IMR-90 (cell line): ENCODE data around the gene B4GALNT2. TPM values are rescaled to one million over a fixed set of nuclear protein-coding genes. Genes with fewer than 3 reads are reported as not detected.
A peak's percentile ranks its signal among the peaks of the same experiment; 100 is the strongest.

ENCODE experiments used
- ATAC-seq: fragments of 200-7000 bp; cut with Tn5 transposase; 2 replicates; pipeline ENCODE4 v1.9.1; 2020; ENCODE audit warnings: low read depth, mild to moderate bottlenecking, moderate library complexity
- BruUV-seq: library from RNA; stranded (reverse); fragments of 400-500 nt; replicated peaks from 2 replicates; lab custom pipeline; 2021; lab: Mats Ljungman, UMichigan
- CTCF ChIA-PET: fragments of 300-600 bp; formaldehyde crosslinking; extraction: SDS; loops from one replicate; lab custom pipeline; 2021; ENCODE audit warnings: antibody characterized with exemption; lab: Yijun Ruan, JAX
- POLR2A ChIA-PET: fragments of 300-600 bp; sonication (Branson Sonifier 250); formaldehyde crosslinking; loops from one replicate; lab custom pipeline; 2022; ENCODE audit warnings: antibody characterized with exemption; ENCODE audit not compliant: unreplicated experiment; lab: Charles Lee
- DNase-seq: peaks from one replicate; pipeline ENCODE4 v3.0.0; 2013
- H2AFZ ChIP-seq: replicated peaks from 2 replicates; pipeline ENCODE3; 2013; ENCODE audit warnings: low read length, mild to moderate bottlenecking; ENCODE audit not compliant: poor library complexity
- H2AK5ac ChIP-seq: 2 replicates; pipeline ENCODE4 v1.6.1; 2013; ENCODE audit warnings: low read depth, low read length, inconsistent platforms
- H2AK9ac ChIP-seq: replicated peaks from 2 replicates; pipeline ENCODE3; 2013; ENCODE audit warnings: mild to moderate bottlenecking, low read depth, low read length, moderate library complexity; ENCODE audit not compliant: poor library complexity
- H2BK120ac ChIP-seq: 2 replicates; pipeline ENCODE4 v1.6.1; 2013; ENCODE audit warnings: low read depth, low read length, inconsistent platforms
- H2BK15ac ChIP-seq: 3 replicates; pipeline ENCODE4 v1.6.1; 2013; ENCODE audit warnings: low read depth, low read length, inconsistent platforms
- H2BK20ac ChIP-seq: 2 replicates; pipeline ENCODE4 v1.6.1; 2013; ENCODE audit warnings: low read depth, mild to moderate bottlenecking, inconsistent platforms, low read length, moderate library complexity
- H2BK5ac ChIP-seq: 2 replicates; pipeline ENCODE4 v1.6.1; 2013; ENCODE audit warnings: mild to moderate bottlenecking, low read depth, low read length, inconsistent platforms; ENCODE audit not compliant: poor library complexity, severe bottlenecking
- H3K14ac ChIP-seq: replicated peaks from 2 replicates; pipeline ENCODE4 v1.6.1; 2013; ENCODE audit warnings: low read depth, low read length, inconsistent platforms
- H3K18ac ChIP-seq: 2 replicates; pipeline ENCODE4 v1.6.1; 2013; ENCODE audit warnings: low read depth, low read length, control low read depth
- H3K23ac ChIP-seq: 2 replicates; pipeline ENCODE4 v1.6.1; 2013; ENCODE audit warnings: low read depth, low read length, inconsistent platforms
- H3K27ac ChIP-seq: 2 replicates; pipeline ENCODE4 v1.5.1; 2013; ENCODE audit warnings: mild to moderate bottlenecking, control low read depth, low read length; ENCODE audit not compliant: insufficient read depth
- H3K27me3 ChIP-seq: 2 replicates; pipeline ENCODE4 v1.6.1; 2013; ENCODE audit warnings: low read length; ENCODE audit not compliant: control insufficient read depth, insufficient read depth
- H3K36me3 ChIP-seq: 2 replicates; pipeline ENCODE4 v1.6.1; 2013; ENCODE audit warnings: low read length, mixed read lengths; ENCODE audit not compliant: control insufficient read depth, insufficient read depth
- H3K4ac ChIP-seq: 2 replicates; pipeline ENCODE4 v1.6.1; 2013; ENCODE audit warnings: low read depth, low read length, inconsistent platforms
- H3K4me1 ChIP-seq: 2 replicates; pipeline ENCODE4 v1.6.1; 2013; ENCODE audit warnings: low read length, mixed read lengths; ENCODE audit not compliant: control insufficient read depth, insufficient read depth
- H3K4me2 ChIP-seq: 2 replicates; pipeline ENCODE4 v1.6.1; 2013; ENCODE audit warnings: low read depth, mild to moderate bottlenecking, control low read depth, low read length, moderate library complexity
- H3K4me3 ChIP-seq: 2 replicates; pipeline ENCODE4 v1.5.1; 2013; ENCODE audit warnings: low read depth, mild to moderate bottlenecking, control low read depth, low read length, moderate library complexity; ENCODE audit not compliant: insufficient read depth
- H3K56ac ChIP-seq: 2 replicates; pipeline ENCODE4 v1.6.1; 2013; ENCODE audit warnings: low read length, inconsistent platforms; ENCODE audit not compliant: insufficient read depth; ENCODE audit errors: extremely low read depth
- H3K79me1 ChIP-seq, 2 experiments: 2 replicates each; pipeline ENCODE4 v1.6.1; 2013; ENCODE audit warnings: low read length in 2 of 2, inconsistent platforms in 1 of 2, low read depth in 1 of 2
- H3K9ac ChIP-seq: 2 replicates; pipeline ENCODE4 v1.6.1; 2013; ENCODE audit warnings: low read depth, low read length, control low read depth
- H3K9me1 ChIP-seq: 2 replicates; pipeline ENCODE4 v1.6.1; 2013; ENCODE audit warnings: low read length, inconsistent platforms; ENCODE audit not compliant: insufficient read depth
- H3K9me3 ChIP-seq: 2 replicates; pipeline ENCODE4 v1.6.1; 2013; ENCODE audit warnings: low read length; ENCODE audit not compliant: control insufficient read depth, insufficient read depth
- H4K20me1 ChIP-seq: 2 replicates; pipeline ENCODE4 v1.6.1; 2013; ENCODE audit warnings: low read length, inconsistent platforms; ENCODE audit not compliant: insufficient read depth
- H4K5ac ChIP-seq: 2 replicates; pipeline ENCODE4 v1.6.1; 2013; ENCODE audit warnings: mild to moderate bottlenecking, low read depth, low read length, control low read depth
- H4K8ac ChIP-seq, 2 experiments: 2 replicates each; pipeline ENCODE4 v1.6.1; 2013; ENCODE audit warnings: low read depth in 2 of 2, low read length in 2 of 2, control low read depth in 1 of 2, inconsistent platforms in 1 of 2
- H4K91ac ChIP-seq: 2 replicates; pipeline ENCODE4 v1.6.1; 2013; ENCODE audit warnings: low read depth, low read length, inconsistent platforms; ENCODE audit not compliant: insufficient read depth
- CEBPB ChIP-seq: IDR thresholded peaks from 2 replicates; pipeline ENCODE4 v1.6.1; 2012; ENCODE audit warnings: low read depth, low read length, improper control_type of control experiment
- CHD1 ChIP-seq: IDR thresholded peaks from 2 replicates; pipeline ENCODE4 v1.6.1; 2012; ENCODE audit warnings: low read depth, low read length, improper control_type of control experiment
- CTCF ChIP-seq: conservative IDR thresholded peaks from 2 replicates; pipeline ENCODE4 v1.5.1; 2012; ENCODE audit warnings: mild to moderate bottlenecking, low read depth, low read length, improper control_type of control experiment
- ELK1 ChIP-seq: fragments of 150-350 bp; IDR thresholded peaks from 2 replicates; pipeline ENCODE4 v1.6.1; 2016; ENCODE audit warnings: low read depth, mild to moderate bottlenecking, low read length, moderate library complexity, borderline replicate concordance
- FOS ChIP-seq: fragments of 150-350 bp; IDR thresholded peaks from 2 replicates; pipeline ENCODE4 v1.6.1; 2016; ENCODE audit warnings: low read depth, low read length
- MAZ ChIP-seq: IDR thresholded peaks from 2 replicates; pipeline ENCODE4 v1.6.1; 2012; ENCODE audit warnings: low read depth, mild to moderate bottlenecking, low read length, improper control_type of control experiment, moderate library complexity, borderline replicate concordance
- MXI1 ChIP-seq: IDR thresholded peaks from 2 replicates; pipeline ENCODE4 v1.6.1; 2012; ENCODE audit warnings: low read depth, mild to moderate bottlenecking, low read length, moderate library complexity, borderline replicate concordance
- NFE2L2 ChIP-seq: fragments of 150-350 bp; IDR thresholded peaks from 2 replicates; pipeline ENCODE4 v1.6.1; 2016; ENCODE audit warnings: low read depth, mild to moderate bottlenecking, low read length
- POLR2A ChIP-seq: IDR thresholded peaks from 2 replicates; pipeline ENCODE4 v1.6.1; 2012; ENCODE audit warnings: mild to moderate bottlenecking, low read depth, low read length
- RCOR1 ChIP-seq: IDR thresholded peaks from 2 replicates; pipeline ENCODE4 v1.6.1; 2012; ENCODE audit warnings: mild to moderate bottlenecking, low read length, improper control_type of control experiment; ENCODE audit not compliant: insufficient replicate concordance
- RFX5 ChIP-seq: IDR thresholded peaks from 2 replicates; pipeline ENCODE4 v1.8.0; 2012; ENCODE audit warnings: low read depth, mild to moderate bottlenecking, low read length, moderate library complexity
- SMC3 ChIP-seq: fragments of 150-350 bp; IDR thresholded peaks from 2 replicates; pipeline ENCODE4 v1.6.1; 2016; ENCODE audit warnings: low read depth, mild to moderate bottlenecking, antibody characterized with exemption, low read length, moderate library complexity
- WGBS, 2 experiments: methylation state at CpG; one replicate each; pipeline versions ENCODE4 v1.1.5 to v1.1.7; 2013; ENCODE audit warnings: missing lambda C conversion rate in 2 of 2; ENCODE audit not compliant: insufficient read length in 1 of 2; ENCODE audit errors: extremely low coverage in 2 of 2; 5-methylcytosine and 5-hydroxymethylcytosine counted together
- dilution Hi-C: fragments of 300-500 bp; cut with HindIII; formaldehyde crosslinking; loops from one replicate; pipeline ENCODE4 v1.14.3; 2018; ENCODE audit warnings: low sequenced_read_pairs; ENCODE audit not compliant: unreplicated experiment
- in situ Hi-C: fragments of 300-500 bp; cut with MboI; formaldehyde crosslinking; loops from 3 replicates; pipeline ENCODE4 v1.14.3; 2019; ENCODE audit warnings: low sequenced_read_pairs, inconsistent platforms, mixed read lengths
- intact Hi-C: fragments of 100-400 bp; cut with micrococcal nuclease; formaldehyde crosslinking; loops from 2 replicates; pipeline ENCODE4 v1.10.0; 2022
- polyA plus RNA-seq, 3 experiments: library from polyadenylated mRNA; depleted of rRNA; stranded (reverse); fragments of >200 nt; gene quantifications; 2 replicates each; pipeline ENCODE4 v1.2.3, GENCODE V29; 2012; ENCODE audit warnings: low replicate concordance in 1 of 3
- total RNA-seq: library from RNA; depleted of rRNA; stranded (reverse); fragments of >200 nt; gene quantifications from 2 replicates; pipeline ENCODE4 v1.2.3, GENCODE V29; 2012

Gene B4GALNT2
- total and polyA plus RNA-seq, 2 of the 4 experiments (the other 2 are of a cell fraction), result not detected

DNA sequence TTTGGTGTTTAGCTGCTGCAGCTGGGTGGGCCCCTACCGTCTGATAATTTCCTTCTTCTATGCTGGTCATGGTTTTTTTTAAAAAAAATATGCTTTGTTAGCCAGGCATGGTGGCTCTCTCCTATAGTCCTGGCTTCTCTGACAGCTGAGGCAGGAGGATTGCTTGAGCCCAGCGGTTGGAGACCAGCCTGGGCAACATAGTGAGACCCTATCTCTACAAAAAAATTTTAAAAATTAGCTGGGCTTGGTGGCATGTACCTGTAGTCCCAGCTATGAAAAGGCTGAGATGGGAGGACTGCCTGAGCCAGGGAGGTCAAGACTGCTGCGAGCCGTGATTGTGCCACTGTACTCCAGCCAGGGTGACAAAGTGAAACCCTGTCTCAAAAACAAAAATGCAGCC is 19.4 kb downstream of the B4GALNT2 start:
- Histone ChIP-seq H3K18ac (no peak overlapping the region), H2AK9ac (no peak overlapping the region), H3K27me3 (0 out of 2 replicates have a peak, but pooled peaks cover 1% of the 10 kb centered on the region), H2AK5ac (no peak overlapping the region), H3K36me3 (no peaks in the 10 kb centered on the region), H3K4me3 (no peak overlapping the region), H3K4me2 (no peak overlapping the region), H3K9me3 (no peaks in the 10 kb centered on the region), H3K79me1 (no peaks in the 10 kb centered on the region), H3K9me1 (peaks cover 12% of the 10 kb centered on the region), H3K4ac (no peak overlapping the region), H4K5ac (no peak overlapping the region), H4K20me1 (no peaks in the 10 kb centered on the region), H4K91ac (no peak overlapping the region), H4K8ac (no peak overlapping the region), H3K4me1 (no peaks in the 10 kb centered on the region), H3K56ac (no peak overlapping the region), H2BK120ac (no peak overlapping the region), H3K9ac (no peak overlapping the region), H2BK5ac (no peak overlapping the region), H2BK15ac (peak overlapping the region; percentile 54; the same call in 1 of the 3 replicates), H2BK20ac (no peak overlapping the region), H3K27ac (no peak overlapping the region), H3K23ac (no peak overlapping the region), H2AFZ (no peak overlapping the region), H3K14ac (no peak overlapping the region)
- intact Hi-C loops, result no loop called here
- in situ Hi-C loops, result no loop called here
- BruUV-seq, result no TSS peak
- DNase-seq, result no peak
- no peak for ATAC-seq
- POLR2A ChIA-PET, result no interaction called here
- TF ChIP-seq MXI1, result no peak
- TF ChIP-seq SMC3, result no peak
- TF ChIP-seq ELK1, result no peak
- TF ChIP-seq NFE2L2, result no peak
- no peak for TF ChIP-seq CEBPB
- TF ChIP-seq CHD1, result no peak
- no peak for TF ChIP-seq RCOR1
- no peak for TF ChIP-seq CTCF
- TF ChIP-seq FOS, result no peak
- no peak for TF ChIP-seq MAZ
- no peak for TF ChIP-seq RFX5
- no peak for TF ChIP-seq POLR2A
- dilution Hi-C loops, result no loop called here
- CTCF ChIA-PET, result no interaction called here
- 43% methylated on average over 1 of the region's 4 CpGs; no CpG with 5 or more reads in 1 of the 2 experiments for WGBS, 2 experiments
